ENCODE data around the gene MAB21L4. TPM values are rescaled to one million over a fixed set of nuclear protein-coding genes. Genes with fewer than 3 reads are reported as not detected.

The MAB21L4 gene
- total and polyA plus RNA-seq, 2 of the 8 experiments (the other 6 are each of a cell fraction or from before 2014, with no cell fraction given): 0.11 TPM; not detected in 1

- H2AFZ ChIP-seq (ENCODE audit: low read length): no peak overlapping the region
- ChIA-PET POLR2A (ENCODE audit: partially characterized antibody) (no interaction called here), CTCF (ENCODE audit: partially characterized antibody) (no interaction called here)
- no peak overlapping the region for H4K91ac ChIP-seq (replicated peaks; ENCODE audit: insufficient read length, low read length)
- H3K18ac ChIP-seq (ENCODE audit: extremely low read depth, low read length): no peak overlapping the region
- H4K8ac ChIP-seq (ENCODE audit: extremely low read depth, insufficient read depth, low read length): no peak overlapping the region
- no peak overlapping the region for H2BK5ac ChIP-seq (ENCODE audit: low read depth, low read length)
- no peak overlapping the region for H3K27ac ChIP-seq (ENCODE audit: low read depth, low read length)
- no peaks in the 10 kb centered on the region for H3K27me3 ChIP-seq (replicated peaks in 1 of 4; ENCODE audit: control insufficient read depth in 3 of 4, extremely low read depth in 1 of 4, insufficient read depth in 3 of 4, low read length in 3 of 4)
- no peak overlapping the region for H4K5ac ChIP-seq (ENCODE audit: insufficient read length, low read depth, low read length)
- H3K4me1 ChIP-seq (replicated peaks in 1 of 4; ENCODE audit: control insufficient read depth in 3 of 4, insufficient read depth in 4 of 4, low read length in 3 of 4): no peaks in the 10 kb centered on the region; a peak in 2 of 7 replicates
- no peak overlapping the region for H2BK15ac ChIP-seq (ENCODE audit: low read length)
- no peak overlapping the region for H3K9ac ChIP-seq (replicated peaks in 1 of 4; ENCODE audit: extremely low read depth in 1 of 4, low read depth in 3 of 4, low read length in 3 of 4)
- no peak overlapping the region for H2BK120ac ChIP-seq (replicated peaks; ENCODE audit: low read depth, low read length)
- no peak for FAIRE-seq
- no peaks in the 10 kb centered on the region for H4K20me1 ChIP-seq (replicated peaks in 1 of 2; ENCODE audit: control insufficient read depth in 1 of 2, insufficient read depth in 2 of 2, low read length in 2 of 2)
- H3K14ac ChIP-seq (ENCODE audit: insufficient read length): no peak overlapping the region
- no peaks in the 10 kb centered on the region for H3K79me1 ChIP-seq (ENCODE audit: low read depth, low read length)
- no peaks in the 10 kb centered on the region for H3K9me3 ChIP-seq (ENCODE audit: insufficient read depth in 2 of 2, low read depth in 1 of 2, low read length in 1 of 2)
- no peaks in the 10 kb centered on the region for H3K36me3 ChIP-seq (ENCODE audit: control insufficient read depth in 2 of 4, insufficient read depth in 4 of 4, low read length in 3 of 4)
- no peak overlapping the region for H2BK12ac ChIP-seq (ENCODE audit: low read depth, low read length)
- no peaks in the 10 kb centered on the region for H3K79me2 ChIP-seq (ENCODE audit: control insufficient read depth in 1 of 2, insufficient read depth in 2 of 2, low read length in 2 of 2)
- no peak overlapping the region for H3K4me2 ChIP-seq (ENCODE audit: insufficient read depth in 1 of 2, low read depth in 2 of 2, low read length in 2 of 2)
- no peak overlapping the region for H3K56ac ChIP-seq (replicated peaks; ENCODE audit: insufficient read length, low read depth, low read length)
- no peak overlapping the region for H2BK20ac ChIP-seq (ENCODE audit: low read length)
- no peak overlapping the region for H3K4me3 ChIP-seq (ENCODE audit: extremely low read depth in 1 of 4, insufficient read depth in 2 of 4, low read depth in 3 of 4, low read length in 4 of 4)
- WGBS, 2 experiments (ENCODE audit: extremely low coverage in 1 of 2, insufficient coverage in 1 of 2, insufficient read length in 1 of 2, insufficient replicate concordance in 2 of 2, low coverage in 1 of 2, low lambda C conversion rate in 2 of 2, missing lambda C conversion rate in 1 of 2): 91% methylated on average over 3 of the region's 3 CpGs; no CpG with 5 or more reads in 1 of the 2 experiments
- H3K23me2 ChIP-seq (ENCODE audit: low read depth, low read length): no peaks in the 10 kb centered on the region
- H3K23ac ChIP-seq (ENCODE audit: insufficient read length): no peak overlapping the region
- no peak overlapping the region for H3K4ac ChIP-seq (replicated peaks; ENCODE audit: insufficient read length, low read depth, low read length)
- no peak for DNase-seq (ENCODE audit: low read depth in 1 of 2, low spot score in 2 of 2)
- H2AK5ac ChIP-seq (ENCODE audit: low read depth, low read length): no peak overlapping the region
- TF ChIP-seq JUND (IDR thresholded peaks at IDR 0.05; ENCODE audit: low read length) (no peak), POLR2AphosphoS5 (IDR thresholded peaks at IDR 0.05; ENCODE audit: low read depth, low read length) (no peak), PHF8 (conservative IDR thresholded peaks at IDR 0.05; ENCODE audit: low read depth, low read length) (no peak), TBP (IDR thresholded peaks at IDR 0.05; ENCODE audit: low read depth, low read length) (no peak), SP1 (IDR thresholded peaks at IDR 0.05; ENCODE audit: low read depth, low read length) (no peak), CHD1 (IDR thresholded peaks at IDR 0.05; ENCODE audit: low read depth, low read length) (no peak), GABPA (IDR thresholded peaks at IDR 0.05; ENCODE audit: borderline replicate concordance, insufficient read depth, low read length) (no peak), NANOG (IDR thresholded peaks at IDR 0.05; ENCODE audit: insufficient read depth, low read depth, low read length, poor library complexity, severe bottlenecking) (no peak), CREB1 (IDR thresholded peaks at IDR 0.05) (no peak), BACH1 (IDR thresholded peaks at IDR 0.05; ENCODE audit: low read length) (no peak)
Observed at GRCh38 chr2:240884745-240885144, 11.2 kb downstream of the MAB21L4 start.

Data from H1 (cell line).